HG03432 (cell line): ENCODE measurements around the gene MED26.
A peak's percentile ranks its signal among the peaks of the same experiment; 100 is the strongest.

Source experiments
- ATAC-seq: cut with Tn5 transposase; IDR thresholded peaks from one replicate; pipeline ENCODE4 v1.9.1; 2021; ENCODE audit warnings: mild to moderate bottlenecking, moderate library complexity; ENCODE audit not compliant: unreplicated experiment

MED26 gene

GRCh38 chr19:16650821-16651220, 22.8 kb upstream of the MED26 start:
- ATAC-seq, result no peak

DNA sequence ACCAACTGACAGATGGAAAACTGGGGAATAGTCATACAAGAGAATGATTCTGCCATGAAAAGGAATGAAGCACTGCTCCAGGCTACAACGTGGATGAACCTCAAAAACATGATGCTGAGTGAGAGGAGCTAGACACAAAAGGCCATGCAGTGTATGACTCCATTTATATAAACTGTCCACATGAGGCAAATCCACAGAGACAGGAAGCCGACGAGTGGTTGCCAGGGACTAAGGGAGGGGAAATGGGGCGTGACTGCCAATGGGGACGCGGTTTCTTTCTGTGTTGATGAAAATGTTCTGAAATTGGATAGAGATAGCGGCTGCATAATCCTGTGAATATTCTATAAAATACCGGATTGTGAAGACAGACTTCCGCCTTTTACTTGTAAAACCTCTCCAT, 21.7 kb upstream of the MED26 start:
- no peak for ATAC-seq

GRCh38 chr19:16645140-16645539, 17.1 kb upstream of the MED26 start:
- no peak for ATAC-seq

DNA sequence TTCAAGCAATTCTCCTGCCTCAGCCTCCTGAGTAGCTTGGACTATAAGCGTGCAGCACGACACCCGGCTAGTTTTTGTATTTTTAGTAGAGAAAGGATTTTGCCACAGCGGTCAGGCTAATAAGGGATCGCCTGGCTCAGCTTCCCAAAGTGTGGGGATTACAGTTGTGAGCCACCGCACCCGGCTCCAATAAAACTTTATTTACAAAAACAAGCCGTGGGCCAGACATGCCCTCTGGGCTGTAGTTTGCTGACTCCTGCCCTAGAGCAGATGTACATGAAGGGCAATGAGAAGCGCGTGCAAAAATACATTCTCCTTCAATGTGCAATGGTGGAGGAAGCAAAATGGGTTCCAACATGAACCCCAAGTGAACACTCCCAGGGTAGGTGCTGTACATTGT, 13.7 kb upstream of the MED26 start:
- ATAC-seq, result no peak

- no peak for ATAC-seq
These were observed 12.9 kb upstream of the MED26 start for GRCh38 chr19:16640951-16641350.

- no peak for ATAC-seq
These were observed 10.7 kb upstream of the MED26 start for GRCh38 chr19:16638666-16639065.

GRCh38 chr19:16637535-16637934, 9.5 kb upstream of the MED26 start:
- ATAC-seq, result no peak

DNA sequence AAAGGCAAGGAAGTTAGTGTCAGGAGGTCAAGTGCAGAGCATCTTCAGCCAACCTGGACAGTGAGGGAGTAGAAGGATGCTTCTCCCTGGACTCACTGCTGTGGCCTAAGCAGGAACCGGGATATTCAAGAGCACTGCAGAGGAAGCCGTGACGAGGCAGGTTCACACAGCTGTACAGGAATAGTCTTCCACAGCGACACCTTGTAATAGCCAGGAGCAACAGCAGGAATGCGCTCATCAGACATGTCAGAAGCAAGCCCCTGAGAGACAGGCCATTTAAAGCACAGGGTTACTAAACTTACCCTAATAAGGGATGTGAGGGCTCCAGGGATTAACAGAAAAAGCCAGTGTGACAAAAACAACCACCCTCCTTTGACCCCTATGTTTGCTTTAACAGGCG, 3.5 kb upstream of the MED26 start:
- no peak for ATAC-seq

DNA sequence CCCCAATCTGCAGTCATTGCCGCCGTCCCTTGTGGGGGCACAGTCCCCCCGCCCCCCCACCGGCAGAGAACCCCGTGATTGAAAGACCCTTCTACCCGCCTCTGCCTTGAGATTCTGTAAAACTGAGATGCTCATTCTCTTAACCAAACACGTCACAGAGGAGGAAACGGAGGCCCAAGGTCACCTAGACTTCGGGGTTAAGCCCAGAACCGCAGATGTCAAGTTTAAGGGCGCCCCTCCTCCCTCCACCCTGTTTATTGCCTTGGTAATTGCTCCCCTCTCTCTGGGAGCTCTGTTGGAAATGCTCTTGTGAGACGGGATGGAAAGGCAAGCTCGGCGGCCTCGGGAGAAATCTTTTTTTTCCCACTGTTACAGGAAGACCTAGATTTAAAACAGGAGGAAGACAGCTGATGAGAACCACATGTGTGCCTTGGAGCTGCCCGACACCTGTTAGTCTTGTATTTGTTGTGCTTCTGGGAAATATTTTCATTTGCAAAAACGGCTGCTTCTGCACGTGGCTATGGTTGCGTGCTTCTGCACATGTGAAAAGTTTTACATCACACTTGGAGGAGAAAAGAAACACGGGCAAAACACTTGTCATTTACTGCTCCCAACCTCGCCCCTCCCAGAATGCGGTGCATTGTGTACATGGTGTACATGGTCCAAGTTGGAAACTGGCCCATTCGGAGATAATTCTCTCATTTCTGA, 1.1 kb upstream of the MED26 start:
- no peak for ATAC-seq

- no peak for ATAC-seq
These were observed 149 bp downstream of the MED26 start for GRCh38 chr19:16627928-16628182.

- peak; percentile 2 for ATAC-seq
These were observed 644 bp downstream of the MED26 start for GRCh38 chr19:16627193-16627927.

GRCh38 chr19:16626796-16627192, 1.2 kb downstream of the MED26 start:
- no peak for ATAC-seq

DNA sequence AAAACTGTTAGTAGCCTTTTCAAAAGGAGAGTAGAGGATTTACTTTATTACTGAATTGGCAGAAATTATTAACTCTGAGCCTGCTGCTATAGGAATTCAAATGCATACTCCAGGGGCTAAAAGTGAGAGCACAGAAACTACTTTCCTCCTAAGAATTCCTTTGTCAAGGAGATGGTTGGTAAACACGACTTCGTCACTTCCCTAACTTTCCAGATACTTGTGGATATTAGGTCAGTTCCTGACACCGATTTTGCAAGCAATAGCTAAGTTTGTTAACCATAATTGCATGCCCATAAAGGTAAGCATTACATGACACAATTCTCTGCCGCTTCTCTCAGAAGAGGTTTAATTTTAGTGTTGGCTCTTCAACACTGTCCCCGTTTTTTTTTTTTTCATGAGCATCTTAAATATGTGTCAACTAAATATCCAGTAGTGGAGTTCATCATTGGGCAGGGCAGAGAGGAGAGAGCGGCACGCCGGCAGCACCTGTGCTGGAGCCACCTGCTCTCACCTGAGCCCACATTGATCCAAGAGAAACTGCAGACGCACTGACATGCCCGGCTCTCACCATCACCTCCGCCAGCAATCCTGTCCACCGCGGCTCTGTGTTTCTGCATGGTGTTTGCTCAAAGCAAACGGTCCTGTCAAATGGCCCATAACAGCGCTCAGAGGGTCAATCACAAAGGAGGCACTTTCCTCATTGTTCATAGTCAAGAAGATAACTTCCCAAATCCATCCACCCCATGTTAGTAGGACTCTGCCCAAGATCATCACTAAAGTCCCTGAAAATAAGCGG, 2.6 kb downstream of the MED26 start:
- no peak for ATAC-seq

DNA sequence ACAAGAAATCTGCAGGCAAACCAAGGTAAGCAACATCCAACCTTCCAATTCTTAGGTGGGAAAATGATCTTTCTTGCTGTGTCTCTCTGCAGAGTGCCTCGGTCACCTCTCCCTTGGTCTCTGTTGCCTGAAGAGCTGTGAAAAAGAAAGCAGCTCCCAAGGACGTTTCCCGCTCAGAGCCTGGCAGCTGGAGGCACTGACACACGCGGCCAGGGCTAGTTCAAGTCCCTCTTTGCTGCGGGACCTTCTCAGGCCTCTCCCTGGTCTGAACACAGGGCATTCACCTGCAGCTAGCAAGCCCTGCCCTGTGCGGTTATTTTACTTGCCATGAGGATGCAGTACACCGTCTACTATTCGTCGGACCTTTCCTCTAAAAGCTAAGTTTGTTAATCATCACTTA, 3.8 kb downstream of the MED26 start:
- ATAC-seq, result no peak

DNA sequence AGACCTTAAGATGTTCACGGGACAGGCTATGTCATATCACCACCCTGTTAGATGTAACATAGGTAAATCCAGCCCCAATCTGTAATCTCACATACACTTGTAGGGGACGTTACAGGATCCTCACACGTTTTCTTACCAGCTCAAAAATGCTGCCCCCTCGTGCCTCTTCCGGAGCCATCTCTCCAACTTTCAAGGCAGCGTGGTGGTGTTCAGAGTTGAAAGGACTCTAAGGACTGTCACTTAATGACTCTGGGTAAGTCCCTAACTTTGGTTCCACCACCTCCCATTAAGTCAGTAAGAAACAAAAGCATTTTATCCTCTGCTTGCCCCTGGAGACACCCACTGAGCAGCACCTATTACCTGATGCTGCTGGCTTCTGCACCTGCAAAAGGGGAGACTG, 4.4 kb downstream of the MED26 start:
- ATAC-seq, result no peak

GRCh38 chr19:16623066-16623465, 4.9 kb downstream of the MED26 start:
- no peak for ATAC-seq

DNA sequence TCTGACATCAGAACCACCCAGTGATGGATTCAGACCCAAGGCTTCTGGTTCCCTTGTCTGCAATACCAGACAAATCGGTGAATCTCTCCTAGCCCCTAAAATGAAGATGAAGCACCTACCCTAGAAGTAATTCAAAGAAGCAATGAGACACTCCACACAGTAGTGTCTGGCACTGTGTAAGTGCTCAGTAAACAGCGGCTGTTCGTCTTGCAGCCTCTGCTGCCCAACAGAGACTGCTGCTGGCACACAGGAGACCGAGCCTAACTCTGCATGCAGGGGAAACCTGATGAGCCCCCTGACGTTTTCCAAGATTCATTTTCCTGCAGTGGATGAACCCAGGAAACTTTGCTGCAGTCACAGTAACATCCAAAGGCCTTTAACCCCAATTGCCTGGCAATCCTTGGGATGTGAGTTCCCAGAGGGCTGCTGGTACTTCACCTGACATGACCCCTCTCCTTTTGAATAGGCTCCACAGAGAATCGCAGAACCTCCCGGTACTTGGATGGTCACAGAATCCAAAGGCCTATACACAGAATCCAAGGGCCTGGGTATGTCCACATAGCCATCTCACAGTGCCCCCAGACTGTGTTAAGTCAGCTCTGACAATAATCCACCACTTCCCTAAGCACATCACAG, 6.7 kb downstream of the MED26 start:
- ATAC-seq, result no peak

DNA sequence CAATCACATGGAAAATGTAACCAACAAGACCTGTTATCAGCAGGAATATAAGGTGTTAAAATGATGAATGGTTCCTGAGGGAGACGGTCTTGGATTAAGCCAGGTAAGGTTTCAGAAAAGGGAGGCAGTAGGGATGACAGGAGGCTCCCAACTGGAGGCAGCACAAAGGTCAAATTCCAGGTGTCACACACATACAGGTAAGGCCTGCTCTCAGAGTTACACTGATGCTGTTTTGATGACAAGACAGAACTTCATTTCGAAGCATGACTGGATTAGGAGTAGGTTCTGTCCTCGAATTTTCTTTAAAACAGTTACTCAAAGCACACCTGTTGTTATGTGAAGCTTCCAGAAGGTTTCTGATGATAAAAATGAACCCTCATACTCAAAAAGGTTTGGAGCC, 7.4 kb downstream of the MED26 start:
- no peak for ATAC-seq

GRCh38 chr19:16620018-16620417, 8.0 kb downstream of the MED26 start:
- no peak for ATAC-seq

DNA sequence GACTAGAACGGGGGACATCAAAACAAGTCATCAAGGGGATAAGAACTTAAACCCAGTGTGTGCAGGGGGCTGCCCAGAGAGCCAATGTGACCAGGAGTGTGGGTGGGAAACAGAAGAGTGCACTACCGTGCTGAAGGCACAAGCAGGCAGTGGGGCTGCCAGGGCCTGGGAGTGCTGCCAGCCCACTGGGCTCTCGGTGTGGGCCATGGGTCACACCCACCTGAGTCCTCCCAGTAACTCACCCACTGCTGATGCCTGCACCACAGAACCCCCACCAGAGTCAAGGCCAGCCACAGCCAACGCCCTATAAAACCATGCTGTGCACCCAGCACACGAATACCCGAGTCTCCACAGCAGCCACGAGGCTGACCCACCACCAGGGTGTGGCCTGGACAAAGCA, 8.5 kb downstream of the MED26 start:
- no peak for ATAC-seq

GRCh38 chr19:16618248-16618647, 9.8 kb downstream of the MED26 start:
- no peak for ATAC-seq

DNA sequence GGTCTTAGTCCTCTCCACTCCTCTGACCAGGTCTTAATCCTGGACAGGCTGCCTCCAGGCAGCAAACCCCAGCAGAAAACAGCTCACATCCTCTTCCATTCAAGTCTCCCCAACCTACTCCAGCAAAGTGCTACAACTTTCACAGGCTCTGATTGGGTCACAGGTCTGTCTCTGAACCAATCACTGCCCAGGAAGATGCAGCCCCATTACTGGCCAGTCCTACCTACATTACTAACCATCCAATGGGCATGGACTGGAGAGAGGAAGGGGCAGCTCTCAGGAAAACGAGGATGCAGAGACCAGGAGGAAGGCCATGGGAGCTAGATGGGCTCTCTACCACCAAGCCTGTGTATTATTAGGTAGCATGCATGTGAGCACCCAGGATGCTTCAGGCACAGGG, 12.2 kb downstream of the MED26 start:
- ATAC-seq, result no peak
